ENCODE data around the gene RALGAPA1.
"Not testable (repeated sequence)": the region's sequence is repeated elsewhere in the genome, so short reads cannot be mapped to it uniquely, and the experiment has no call there.

Gene RALGAPA1

GRCh38 chr14:35632271-35632670 is 176.8 kb downstream of the RALGAPA1 start:
- no peak for DNase-seq (ENCODE audit: low spot score)
- no peak for FAIRE-seq

GRCh38 chr14:35631071-35631805 is 177.9 kb downstream of the RALGAPA1 start:
- FAIRE-seq (no peak), DNase-seq (ENCODE audit: low spot score) (no peak)

- DNase-seq (ENCODE audit: low spot score), result no peak
- no peak for FAIRE-seq
Observed at GRCh38 chr14:35628989-35629388, 180.1 kb downstream of the RALGAPA1 start.

GRCh38 chr14:35626947-35627346 is 182.1 kb downstream of the RALGAPA1 start:
- DNase-seq (ENCODE audit: low spot score); FAIRE-seq: not testable (repeated sequence)

GRCh38 chr14:35621996-35622395 is 187.1 kb downstream of the RALGAPA1 start:
- not testable (repeated sequence) for FAIRE-seq

GRCh38 chr14:35619998-35620397 is 189.1 kb downstream of the RALGAPA1 start:
- FAIRE-seq; DNase-seq (ENCODE audit: low spot score): not testable (repeated sequence)

More at GRCh38 chr14:35621996-35622395, 187.1 kb downstream of the RALGAPA1 start:
- not testable (repeated sequence) for DNase-seq (ENCODE audit: low spot score)

- FAIRE-seq; DNase-seq (ENCODE audit: low spot score): not testable (repeated sequence)
Observed at GRCh38 chr14:35619461-35619860, 189.6 kb downstream of the RALGAPA1 start.

- FAIRE-seq (no peak), DNase-seq (ENCODE audit: low spot score) (no peak)
Observed at GRCh38 chr14:35617500-35617899, 191.6 kb downstream of the RALGAPA1 start.

- FAIRE-seq, result no peak
- DNase-seq (ENCODE audit: low spot score), result no peak
Observed at GRCh38 chr14:35607380-35607779, 201.7 kb downstream of the RALGAPA1 start.

- DNase-seq (ENCODE audit: low spot score), result no peak
- FAIRE-seq, result no peak
Observed at GRCh38 chr14:35600253-35600652, 208.8 kb downstream of the RALGAPA1 start.

- FAIRE-seq (no peak), DNase-seq (ENCODE audit: low spot score) (no peak)
Observed at GRCh38 chr14:35594616-35595015, 214.5 kb downstream of the RALGAPA1 start.

GRCh38 chr14:35587373-35587772 is 221.7 kb downstream of the RALGAPA1 start:
- not testable (repeated sequence) for FAIRE-seq; DNase-seq (ENCODE audit: low spot score)

GRCh38 chr14:35578639-35579038 is 230.5 kb downstream of the RALGAPA1 start:
- DNase-seq (ENCODE audit: low spot score) (no peak), FAIRE-seq (no peak)

- FAIRE-seq (no peak), DNase-seq (ENCODE audit: low spot score) (no peak)
Observed at GRCh38 chr14:35578135-35578534, 231.0 kb downstream of the RALGAPA1 start.

GRCh38 chr14:35576856-35577255 is 232.2 kb downstream of the RALGAPA1 start:
- DNase-seq (ENCODE audit: low spot score), result no peak

GRCh38 chr14:35576260-35576659 is 232.8 kb downstream of the RALGAPA1 start:
- DNase-seq (ENCODE audit: low spot score), result no peak
- FAIRE-seq, result no peak

More at GRCh38 chr14:35576856-35577255, 232.2 kb downstream of the RALGAPA1 start:
- no peak for FAIRE-seq

- DNase-seq (ENCODE audit: low spot score) (no peak), FAIRE-seq (no peak)
Observed at GRCh38 chr14:35573911-35574310, 235.2 kb downstream of the RALGAPA1 start.

- no peak for FAIRE-seq
- no peak for DNase-seq (ENCODE audit: low spot score)
Observed at GRCh38 chr14:35571598-35571997, 237.5 kb downstream of the RALGAPA1 start.

GRCh38 chr14:35565871-35566464 is 243.1 kb downstream of the RALGAPA1 start:
- no peak for FAIRE-seq
- DNase-seq (ENCODE audit: low spot score), result no peak

GRCh38 chr14:35558680-35559079 is 250.4 kb downstream of the RALGAPA1 start:
- FAIRE-seq (no peak), DNase-seq (ENCODE audit: low spot score) (no peak)

GRCh38 chr14:35557221-35557747 is 251.8 kb downstream of the RALGAPA1 start:
- FAIRE-seq, result no peak
- DNase-seq (ENCODE audit: low spot score), result no peak

GRCh38 chr14:35556548-35556947 is 252.5 kb downstream of the RALGAPA1 start:
- DNase-seq (ENCODE audit: low spot score), result no peak
- no peak for FAIRE-seq

Data from RCC 7860 (cell line).